Liver (tissue), 9 donors: ENCODE measurements around the gene R3HDML. TPM values are rescaled to one million over a fixed set of nuclear protein-coding genes. Genes with fewer than 3 reads are reported as not detected.

Experiments used
- DNase-seq: peaks from one replicate; pipeline ENCODE4 v3.0.0-alpha.2; 2017; ENCODE audit warnings: low spot score
- H3K27ac ChIP-seq, 2 donors: one replicate each; pipeline ENCODE4 v1.7.0; 2013; ENCODE audit warnings: inconsistent platforms in 2 of 2, low read length in 2 of 2, control low read depth in 1 of 2, low read depth in 1 of 2, mild to moderate bottlenecking in 1 of 2
- H3K27me3 ChIP-seq, 4 donors: one replicate each; pipeline versions ENCODE4 v1.6.1 to v1.7.0; 2013; ENCODE audit warnings: low read length in 3 of 4, inconsistent platforms in 1 of 4, mild to moderate bottlenecking in 1 of 4, moderate library complexity in 1 of 4; ENCODE audit not compliant: control insufficient read depth in 4 of 4, insufficient read depth in 4 of 4
- H3K36me3 ChIP-seq, 4 donors: one replicate each; pipeline versions ENCODE4 v1.6.1 to v1.7.0; 2013; ENCODE audit warnings: low read length in 3 of 4, mild to moderate bottlenecking in 3 of 4, low read depth in 1 of 4, moderate library complexity in 1 of 4; ENCODE audit not compliant: control insufficient read depth in 4 of 4, insufficient read depth in 3 of 4
- H3K4me1 ChIP-seq, 4 donors: one replicate each; pipeline versions ENCODE4 v1.6.1 to v1.7.0; 2013; ENCODE audit warnings: low read length in 3 of 4, mild to moderate bottlenecking in 3 of 4, moderate library complexity in 1 of 4; ENCODE audit not compliant: control insufficient read depth in 4 of 4, insufficient read depth in 4 of 4
- H3K4me3 ChIP-seq, 3 donors: one replicate each; pipeline versions ENCODE4 v1.6.1 to v1.7.0; 2013; ENCODE audit warnings: low read length in 3 of 3, control low read depth in 1 of 3, low read depth in 1 of 3, mild to moderate bottlenecking in 1 of 3
- H3K9ac ChIP-seq, 2 donors: one replicate each; pipeline ENCODE4 v1.7.0; 2013; ENCODE audit warnings: low read length in 2 of 2, mild to moderate bottlenecking in 2 of 2, moderate library complexity in 2 of 2, control low read depth in 1 of 2, low read depth in 1 of 2
- H3K9me3 ChIP-seq, 4 donors: one replicate each; pipeline versions ENCODE4 v1.6.1 to v1.7.0; 2013; ENCODE audit warnings: low read length in 3 of 4; ENCODE audit not compliant: control insufficient read depth in 4 of 4
- CTCF ChIP-seq: fragments of 150-350 bp; IDR thresholded peaks from 2 replicates; pipeline ENCODE4 v1.5.1; 2017; ENCODE audit warnings: improper control_type of control experiment, low read depth, low read length; ENCODE audit not compliant: missing input control
- FOXA2 ChIP-seq: IDR thresholded peaks from 2 replicates; pipeline ENCODE4 v1.6.1; 2016; ENCODE audit warnings: antibody characterized with exemption
- HNF4G ChIP-seq: IDR thresholded peaks from 2 replicates; pipeline ENCODE4 v1.6.1; 2016; ENCODE audit warnings: antibody characterized with exemption
- JUND ChIP-seq, 2 donors: IDR thresholded peaks; 2 replicates each; pipeline ENCODE4 v1.6.1; 2016; ENCODE audit warnings: antibody characterized with exemption in 2 of 2
- MAX ChIP-seq: IDR thresholded peaks from 2 replicates; pipeline ENCODE4 v1.6.1; 2016; ENCODE audit warnings: antibody characterized with exemption
- NR2F2 ChIP-seq: IDR thresholded peaks from 2 replicates; pipeline ENCODE4 v1.6.1; 2016; ENCODE audit warnings: antibody characterized with exemption
- RXRA ChIP-seq, 2 donors: IDR thresholded peaks; 2 replicates each; pipeline ENCODE4 v1.6.1; 2017 to 2018; ENCODE audit warnings: antibody characterized with exemption in 2 of 2, mild to moderate bottlenecking in 1 of 2
- SP1 ChIP-seq: IDR thresholded peaks from 2 replicates; pipeline ENCODE4 v1.6.1; 2018; ENCODE audit warnings: antibody characterized with exemption, mild to moderate bottlenecking
- YY1 ChIP-seq: IDR thresholded peaks from 2 replicates; pipeline ENCODE4 v1.6.1; 2016; ENCODE audit warnings: antibody characterized with exemption, mild to moderate bottlenecking
- ZBTB33 ChIP-seq: IDR thresholded peaks from 2 replicates; pipeline ENCODE4 v1.6.1; 2016; ENCODE audit warnings: antibody characterized with exemption
- WGBS: extraction: QIAGEN DNeasy Blood & Tissue Kit; methylation state at CpG from one replicate; pipeline ENCODE4 v1.1.7; 2013; 5-methylcytosine and 5-hydroxymethylcytosine counted together
- polyA plus RNA-seq, 2 donors: library from polyadenylated mRNA; stranded (reverse) in 1 of 2; unstranded in 1 of 2; fragments of 200-250 nt in 1 of 2; fragments of >200 nt in 1 of 2; fragmentation: Nextera tagmentation in 1 of 2; extraction: Ambion mirVana in 1 of 2; gene quantifications; one replicate each; pipeline versions ENCODE4 v1.2.1 to v1.2.3, GENCODE V29; 2013 to 2015
- total RNA-seq, 2 donors: library from RNA; depleted of rRNA; stranded (reverse); fragments of >200 nt; gene quantifications; one replicate each; pipeline ENCODE4 v1.2.3, GENCODE V29; 2014
- donor health status: healthy.
- donor health status: healthy.
- donor health status: healthy.
- donor health status: healthy.
- donor health status: healthy.

Gene R3HDML
- total and polyA plus RNA-seq, 4 donors, result not detected

GRCh38 chr20:44355498-44356352 is 18.9 kb downstream of the R3HDML start, which contains the start of gene HNF4A (continued):
- TF ChIP-seq ZBTB33, result no peak
- peak; percentile 13 to 33 for TF ChIP-seq RXRA (IDR thresholded peaks at IDR 0.05)
- TF ChIP-seq HNF4G, result no peak
- TF ChIP-seq NR2F2, result no peak
- peak; percentile 61 for TF ChIP-seq YY1
- peak; percentile 18 for TF ChIP-seq FOXA2

- no peaks in the 10 kb centered on the region for H3K9me3 ChIP-seq
- 32% methylated on average over 14 of the region's 14 CpGs for WGBS
- peaks cover 0 to 35% (median 24%) of the 10 kb centered on the region in 4 donors for H3K4me1 ChIP-seq
- no peak for DNase-seq
- TF ChIP-seq CTCF (no peak), SP1 (no peak), JUND (IDR thresholded peaks at IDR 0.05) (peak in 1 of 2 donors; percentile 9)
- peaks cover 0 to 14% (median 11%) of the 10 kb centered on the region in 4 donors for H3K36me3 ChIP-seq
- no peaks in the 10 kb centered on the region for H3K27me3 ChIP-seq
- H3K27ac ChIP-seq, result peak overlapping the region; percentile 28 to 74
- peak overlapping the region in 1 of 2 donors; percentile 74 for H3K9ac ChIP-seq
- peak overlapping the region; percentile 55 to 69 (median 56) for H3K4me3 ChIP-seq
Measured at GRCh38 chr20:44356353-44356723, 19.5 kb downstream of the R3HDML start.

GRCh38 chr20:44357020-44357419 is 20.2 kb downstream of the R3HDML start:
- TF ChIP-seq MAX (no peak), YY1 (no peak), HNF4G (no peak), CTCF (no peak), ZBTB33 (no peak)
- Histone ChIP-seq H3K4me3 (peak overlapping the region in 1 of 3 donors; percentile 15), H3K36me3 (peaks cover 0 to 14% (median 12%) of the 10 kb centered on the region in 4 donors)

More at GRCh38 chr20:44357020-44357419, 20.2 kb downstream of the R3HDML start:
- no peak overlapping the region for H3K27ac ChIP-seq
- peaks cover 0 to 35% (median 24%) of the 10 kb centered on the region in 4 donors for H3K4me1 ChIP-seq
- DNase-seq, result no peak
- H3K27me3 ChIP-seq, result no peaks in the 10 kb centered on the region
- H3K9me3 ChIP-seq, result no peaks in the 10 kb centered on the region
- H3K9ac ChIP-seq, result no peak overlapping the region
- WGBS, result 33% methylated on average over 2 of the region's 2 CpGs
